Thoracic aorta (tissue), 2 donors: Measurements from ENCODE around the gene SDK1. TPM values are rescaled to one million over a fixed set of nuclear protein-coding genes. Genes with fewer than 3 reads are reported as not detected.
A peak's percentile ranks its signal among the peaks of the same experiment; 100 is the strongest.

Source experiments
- ATAC-seq: fragments of 150-250 bp; one replicate; pipeline ENCODE4 v1.8.0; 2017; ENCODE audit warnings: low read depth; ENCODE audit not compliant: insufficient number of reproducible peaks, low FRiP score
- DNase-seq: peaks from one replicate; pipeline ENCODE4 v3.0.0-alpha.2; 2020; ENCODE audit warnings: low spot score
- H3K27ac ChIP-seq, 2 donors: fragments of 200-600 bp; sonication (generic); 1 replicate in 1 of 2; 2 replicates in 1 of 2; pipeline ENCODE4 v1.5.1; 2016; ENCODE audit warnings: mild to moderate bottlenecking in 2 of 2, moderate library complexity in 2 of 2
- H3K27me3 ChIP-seq: fragments of 200-600 bp; sonication (generic); replicated peaks from 2 replicates; pipeline ENCODE4 v1.6.0; 2016; ENCODE audit warnings: mild to moderate bottlenecking; ENCODE audit not compliant: insufficient read depth
- H3K36me3 ChIP-seq: fragments of 200-600 bp; sonication (generic); one replicate; pipeline ENCODE4 v1.5.1; 2016
- H3K4me1 ChIP-seq, 2 donors: fragments of 200-600 bp; sonication (generic); 1 replicate in 1 of 2; 2 replicates in 1 of 2; pipeline versions ENCODE4 v1.5.1 to v1.6.0; 2016; ENCODE audit warnings: low read depth in 2 of 2, mild to moderate bottlenecking in 1 of 2; ENCODE audit not compliant: control insufficient read depth in 1 of 2
- H3K4me3 ChIP-seq: fragments of 200-600 bp; sonication (generic); 2 replicates; pipeline ENCODE4 v1.5.1; 2016; ENCODE audit warnings: mild to moderate bottlenecking
- H3K9me3 ChIP-seq: fragments of 200-600 bp; sonication (generic); 2 replicates; pipeline ENCODE4 v1.5.1; 2016
- total RNA-seq, 2 donors: library from RNA; depleted of rRNA; stranded (reverse); fragments of >200 nt; gene quantifications; one replicate each; pipeline versions ENCODE4 v1.1.0 to v1.2.3, GENCODE V29; 2016
- TF ChIP-seq, protein P1 (sequence below): fragments of 200-600 bp; sonication (generic); IDR thresholded peaks from one replicate; pipeline ENCODE4 v1.5.1; 2019; ENCODE audit warnings: antibody characterized with exemption

The SDK1 gene
- total RNA-seq, 2 donors from 2014 or later: 27.5 to 29.2 TPM

GRCh38 chr7:3493499-3493898 lies 192.4 kb downstream of the SDK1 start:
- no peak for DNase-seq
- no peaks in the 10 kb centered on the region for H3K36me3 ChIP-seq
- peak overlapping the region; percentile 6 to 41 for H3K27ac ChIP-seq
- no peaks in the 10 kb centered on the region for H3K27me3 ChIP-seq
- TF ChIP-seq, protein P1, sequence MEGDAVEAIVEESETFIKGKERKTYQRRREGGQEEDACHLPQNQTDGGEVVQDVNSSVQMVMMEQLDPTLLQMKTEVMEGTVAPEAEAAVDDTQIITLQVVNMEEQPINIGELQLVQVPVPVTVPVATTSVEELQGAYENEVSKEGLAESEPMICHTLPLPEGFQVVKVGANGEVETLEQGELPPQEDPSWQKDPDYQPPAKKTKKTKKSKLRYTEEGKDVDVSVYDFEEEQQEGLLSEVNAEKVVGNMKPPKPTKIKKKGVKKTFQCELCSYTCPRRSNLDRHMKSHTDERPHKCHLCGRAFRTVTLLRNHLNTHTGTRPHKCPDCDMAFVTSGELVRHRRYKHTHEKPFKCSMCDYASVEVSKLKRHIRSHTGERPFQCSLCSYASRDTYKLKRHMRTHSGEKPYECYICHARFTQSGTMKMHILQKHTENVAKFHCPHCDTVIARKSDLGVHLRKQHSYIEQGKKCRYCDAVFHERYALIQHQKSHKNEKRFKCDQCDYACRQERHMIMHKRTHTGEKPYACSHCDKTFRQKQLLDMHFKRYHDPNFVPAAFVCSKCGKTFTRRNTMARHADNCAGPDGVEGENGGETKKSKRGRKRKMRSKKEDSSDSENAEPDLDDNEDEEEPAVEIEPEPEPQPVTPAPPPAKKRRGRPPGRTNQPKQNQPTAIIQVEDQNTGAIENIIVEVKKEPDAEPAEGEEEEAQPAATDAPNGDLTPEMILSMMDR: no peak
- H3K9me3 ChIP-seq: no peaks in the 10 kb centered on the region
- ATAC-seq: no peak
- H3K4me1 ChIP-seq: peaks cover 0 to 4% of the 10 kb centered on the region in 2 donors
- H3K4me3 ChIP-seq: peak overlapping the region; percentile 2

GRCh38 chr7:3494947-3495346 lies 193.9 kb downstream of the SDK1 start:
- no peak overlapping the region for H3K27ac ChIP-seq
- no peak for DNase-seq
- no peaks in the 10 kb centered on the region for H3K36me3 ChIP-seq
- no peaks in the 10 kb centered on the region for H3K9me3 ChIP-seq
- H3K4me1 ChIP-seq: peaks cover 0 to 4% of the 10 kb centered on the region in 2 donors
- ATAC-seq: no peak
- no peaks in the 10 kb centered on the region for H3K27me3 ChIP-seq
- no peak overlapping the region for H3K4me3 ChIP-seq
- TF ChIP-seq, protein P1: no peak

- TF ChIP-seq, protein P1: no peak
- Histone ChIP-seq H3K27me3 (no peaks in the 10 kb centered on the region), H3K4me3 (no peak overlapping the region), H3K36me3 (no peaks in the 10 kb centered on the region), H3K4me1 (peaks cover 0 to 4% of the 10 kb centered on the region in 2 donors), H3K27ac (no peak overlapping the region), H3K9me3 (peaks cover 5% of the 10 kb centered on the region)
- ATAC-seq (no peak), DNase-seq (no peak)
Measured at GRCh38 chr7:3495530-3495929, 194.5 kb downstream of the SDK1 start.

GRCh38 chr7:3495954-3496353 lies 194.9 kb downstream of the SDK1 start:
- ATAC-seq (no peak), DNase-seq (no peak)
- H3K27me3 ChIP-seq: no peaks in the 10 kb centered on the region
- no peak overlapping the region for H3K4me3 ChIP-seq
- no peak overlapping the region for H3K27ac ChIP-seq
- H3K4me1 ChIP-seq: peaks cover 0 to 4% of the 10 kb centered on the region in 2 donors
- peaks cover 9% of the 10 kb centered on the region for H3K9me3 ChIP-seq
- no peaks in the 10 kb centered on the region for H3K36me3 ChIP-seq
- TF ChIP-seq, protein P1: no peak

DNA sequence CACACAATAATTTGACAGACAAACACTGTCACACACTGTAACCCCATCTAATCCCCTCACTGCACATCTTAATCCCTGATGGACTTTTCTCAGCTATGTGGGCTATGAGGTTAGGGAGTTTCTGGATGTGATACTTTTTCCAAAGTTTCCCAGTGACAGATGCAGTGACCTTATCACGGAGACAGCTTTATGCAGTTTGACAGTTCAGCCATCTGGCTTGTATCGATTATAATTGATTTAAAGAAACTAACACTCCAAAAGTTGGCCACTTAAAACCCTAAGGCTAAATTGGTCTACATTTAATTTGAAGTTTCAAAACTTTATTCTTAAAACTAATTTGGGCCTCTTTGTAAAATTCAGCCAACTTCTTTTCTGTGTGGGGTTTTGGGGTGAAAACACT lies 196.7 kb downstream of the SDK1 start:
- Histone ChIP-seq H3K4me3 (no peak overlapping the region), H3K9me3 (peaks cover 13% of the 10 kb centered on the region), H3K4me1 (peaks cover 0 to 4% of the 10 kb centered on the region in 2 donors), H3K27me3 (no peaks in the 10 kb centered on the region), H3K36me3 (no peaks in the 10 kb centered on the region), H3K27ac (no peak overlapping the region)
- ATAC-seq (no peak), DNase-seq (no peak)
- TF ChIP-seq, protein P1: no peak
